Measurements from ENCODE around the gene TNS3.
"Not testable (repeated sequence)": the region's sequence is repeated elsewhere in the genome, so short reads cannot be mapped to it uniquely, and the experiment has no call there.

The TNS3 gene

GRCh38 chr7:47441796-47442604 is 139.9 kb downstream of the TNS3 start:
- TF ChIP-seq CTCF (IDR thresholded peaks at IDR 0.05; ENCODE audit: borderline replicate concordance, insufficient read depth, low read depth, low read length) = no peak

DNA sequence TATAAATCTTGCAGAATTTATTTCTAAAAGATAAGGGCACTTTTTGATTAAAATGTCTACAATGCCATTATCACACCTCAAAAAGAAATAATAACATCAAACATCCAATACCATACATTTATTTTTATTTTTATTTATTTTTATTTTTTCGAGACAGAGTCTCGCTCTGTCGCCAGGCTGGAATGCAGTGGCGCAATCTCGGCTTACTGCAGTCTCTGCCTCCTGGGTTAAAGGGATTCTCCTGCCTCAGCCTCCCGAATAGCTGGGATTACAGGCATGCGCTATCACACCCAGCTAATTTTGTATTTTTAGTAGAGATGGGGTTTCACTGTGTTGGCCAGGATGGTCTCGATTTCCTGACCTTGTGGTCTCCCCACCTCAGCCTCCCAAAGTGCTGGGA is 140.9 kb downstream of the TNS3 start:
- H3K4me3 ChIP-seq (ENCODE audit: low read depth, low read length) = not testable (repeated sequence)

More at GRCh38 chr7:47441796-47442604, 139.9 kb downstream of the TNS3 start:
- H3K4me3 ChIP-seq (ENCODE audit: low read depth, low read length) = no peak overlapping the region

DNA sequence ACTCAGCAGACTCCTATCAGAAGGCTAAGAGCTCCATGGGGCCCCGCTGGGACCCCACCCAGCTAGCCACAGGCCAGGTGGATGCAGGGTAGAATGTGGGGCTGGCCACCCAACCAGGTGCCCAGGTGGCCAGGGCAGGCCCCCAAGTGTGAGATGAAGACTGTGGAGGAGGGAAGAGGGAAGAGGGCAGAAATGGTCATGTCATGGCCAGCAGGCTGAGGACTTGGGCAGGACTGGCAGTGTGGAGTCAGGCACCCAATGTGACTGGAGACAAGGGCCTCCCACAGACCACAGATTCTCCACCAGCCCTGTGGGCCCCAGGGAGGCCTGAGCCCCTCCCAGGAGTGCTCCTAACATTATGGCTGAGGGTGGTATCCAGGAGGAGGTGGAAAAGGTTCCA is 141.6 kb downstream of the TNS3 start:
- H3K4me3 ChIP-seq (ENCODE audit: low read depth, low read length) = no peak overlapping the region
- no peak for TF ChIP-seq CTCF (IDR thresholded peaks at IDR 0.05; ENCODE audit: borderline replicate concordance, insufficient read depth, low read depth, low read length)

DNA sequence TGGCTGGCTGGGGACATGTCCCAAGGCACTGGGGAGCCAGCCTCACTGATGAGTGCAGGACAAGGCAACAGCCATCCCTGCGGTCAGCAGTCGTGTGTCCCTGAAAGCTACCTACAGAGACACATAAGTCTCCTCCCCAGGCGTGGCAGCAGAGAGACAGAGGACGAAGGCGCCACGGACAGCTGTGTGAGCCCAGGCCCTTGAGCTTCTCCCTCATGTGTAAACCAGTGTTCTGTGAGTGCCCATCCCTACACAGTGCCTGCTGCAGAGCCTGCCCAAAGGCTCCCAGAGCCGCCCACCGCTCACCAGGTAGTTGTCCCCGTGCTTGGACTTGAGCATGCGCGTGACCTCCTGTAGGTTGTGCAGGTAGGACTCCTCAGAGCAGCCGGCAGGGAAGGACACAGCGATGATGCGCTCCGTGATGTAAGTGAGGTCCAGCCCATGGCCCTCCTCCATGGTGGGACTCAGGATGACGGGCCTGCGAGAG is 142.7 kb downstream of the TNS3 start:
- H3K4me3 ChIP-seq (ENCODE audit: low read depth, low read length) = no peak overlapping the region
- TF ChIP-seq CTCF (IDR thresholded peaks at IDR 0.05; ENCODE audit: borderline replicate concordance, insufficient read depth, low read depth, low read length) = no peak

DNA sequence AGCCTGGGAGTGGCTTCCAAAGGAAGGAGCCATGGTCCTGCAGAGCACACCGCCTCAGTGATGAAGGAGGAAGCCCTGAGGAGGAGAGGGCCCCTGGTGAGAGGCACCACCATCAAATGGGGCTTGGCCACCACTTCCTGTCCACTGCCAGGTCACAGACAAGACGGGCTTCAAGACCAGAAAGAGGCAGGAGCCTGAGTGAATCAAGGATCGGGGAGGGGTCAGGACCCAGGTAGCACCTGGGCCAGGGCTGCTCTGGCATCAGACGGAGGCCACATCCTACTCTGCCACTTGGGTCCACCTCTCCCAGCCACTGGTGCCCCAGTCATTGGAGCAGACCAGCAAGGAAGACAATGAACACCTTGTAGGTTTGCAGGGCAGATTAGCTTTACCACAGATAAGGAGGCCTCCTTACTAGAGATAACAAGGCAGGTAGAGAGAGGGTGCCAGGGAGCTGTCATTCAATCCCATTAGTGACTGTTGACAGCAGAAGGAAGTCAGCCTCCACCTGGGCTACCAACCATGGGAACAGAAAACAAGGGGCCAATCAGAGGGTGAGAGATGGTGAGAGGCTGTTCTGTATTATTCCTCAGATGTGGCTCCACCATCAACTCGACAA is 143.4 kb downstream of the TNS3 start:
- no peak overlapping the region for H3K4me3 ChIP-seq (ENCODE audit: low read depth, low read length)
- TF ChIP-seq CTCF (IDR thresholded peaks at IDR 0.05; ENCODE audit: borderline replicate concordance, insufficient read depth, low read depth, low read length) = no peak

DNA sequence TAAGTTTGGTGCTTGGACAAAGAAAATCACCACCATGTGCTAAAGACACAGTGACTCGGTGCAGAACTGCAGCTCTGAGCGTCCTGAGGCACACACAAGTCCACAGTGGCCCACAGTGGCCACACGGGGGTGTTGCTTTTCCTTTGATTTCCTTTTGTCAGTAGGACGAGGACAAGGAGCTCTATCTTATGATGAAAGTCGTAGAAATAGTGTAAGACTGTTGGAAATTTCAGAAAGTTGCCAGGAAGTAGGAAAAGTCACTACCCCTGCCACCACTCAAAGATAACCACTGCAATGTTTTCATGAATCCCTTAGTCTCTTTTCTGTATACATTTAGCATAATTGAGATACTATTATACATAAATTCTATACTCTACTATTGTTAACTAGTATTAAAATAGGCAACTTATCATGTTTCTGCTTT is 146.0 kb downstream of the TNS3 start:
- no peak overlapping the region for H3K4me3 ChIP-seq (ENCODE audit: low read depth, low read length)
- TF ChIP-seq CTCF (IDR thresholded peaks at IDR 0.05; ENCODE audit: borderline replicate concordance, insufficient read depth, low read depth, low read length) = peak; percentile 50; the same call in 1 of the 2 replicates

DNA sequence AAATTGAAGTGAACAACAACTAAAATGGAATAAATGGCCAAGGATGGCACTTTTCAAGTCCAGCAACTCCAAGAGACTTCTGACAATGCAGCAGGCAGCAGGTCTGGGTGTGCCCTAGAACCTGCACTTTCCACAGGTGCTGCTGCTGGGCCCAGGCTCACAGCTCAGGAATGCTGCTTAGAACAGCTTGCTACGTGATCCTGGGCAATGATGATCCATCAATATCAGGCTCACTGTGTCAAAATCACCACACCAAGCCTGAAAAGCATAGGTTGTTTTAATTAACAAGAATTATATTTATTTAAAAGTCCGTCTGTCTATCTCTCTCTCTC is 148.4 kb downstream of the TNS3 start:
- no peak overlapping the region for H3K4me3 ChIP-seq (ENCODE audit: low read depth, low read length)
- no peak for TF ChIP-seq CTCF (IDR thresholded peaks at IDR 0.05; ENCODE audit: borderline replicate concordance, insufficient read depth, low read depth, low read length)

Measured in GM12875 (cell line).